H1 (cell line): ENCODE results near the gene SH2D4B. TPM values are rescaled to one million over a fixed set of nuclear protein-coding genes. Genes with fewer than 3 reads are reported as not detected.

Experiments
- CTCF ChIA-PET: fragments of 300-600 bp; sonication (Branson Sonifier 250); formaldehyde crosslinking; loops from one replicate; lab custom pipeline; 2021; ENCODE audit not compliant: partially characterized antibody; lab: Charles Lee
- POLR2A ChIA-PET: fragments of 300-600 bp; sonication (Branson Sonifier 250); formaldehyde crosslinking; loops from one replicate; lab custom pipeline; 2021; ENCODE audit warnings: inconsistent platforms; ENCODE audit not compliant: partially characterized antibody; lab: Charles Lee
- DNase-seq, 2 experiments: peaks; one replicate each; pipeline versions ENCODE4 v3.0.0 to v3.0.0-alpha.2; 2010 to 2022; ENCODE audit warnings: low spot score in 2 of 2, low read depth in 1 of 2, mixed read lengths in 1 of 2
- FAIRE-seq: peaks from 2 replicates; lab custom pipeline; 2011; peaks lifted over from hg19 to GRCh38; lab: Jason Lieb, UNC
- H2AFZ ChIP-seq: 2 replicates; pipeline ENCODE4 v1.8.1; 2012; ENCODE audit warnings: low read length, inconsistent platforms
- H2AK5ac ChIP-seq: 2 replicates; pipeline ENCODE4 v1.6.1; 2013; ENCODE audit warnings: low read depth, low read length
- H2BK120ac ChIP-seq: replicated peaks from 2 replicates; pipeline ENCODE3; 2013; ENCODE audit warnings: low read depth, low read length, inconsistent platforms
- H2BK12ac ChIP-seq: 2 replicates; pipeline ENCODE4 v1.6.1; 2013; ENCODE audit warnings: low read depth, low read length
- H2BK15ac ChIP-seq: 2 replicates; pipeline ENCODE4 v1.6.1; 2013; ENCODE audit warnings: low read length
- H2BK20ac ChIP-seq: 2 replicates; pipeline ENCODE4 v1.6.1; 2013; ENCODE audit warnings: low read length
- H2BK5ac ChIP-seq: 2 replicates; pipeline ENCODE4 v1.6.1; 2013; ENCODE audit warnings: low read depth, low read length
- H3K14ac ChIP-seq: 2 replicates; pipeline ENCODE4 v1.6.1; 2013; ENCODE audit warnings: inconsistent platforms; ENCODE audit not compliant: insufficient read length
- H3K18ac ChIP-seq: 2 replicates; pipeline ENCODE4 v1.6.1; 2013; ENCODE audit warnings: low read length; ENCODE audit errors: extremely low read depth
- H3K23ac ChIP-seq: 2 replicates; pipeline ENCODE4 v1.6.1; 2013; ENCODE audit warnings: inconsistent platforms; ENCODE audit not compliant: insufficient read length
- H3K23me2 ChIP-seq: 2 replicates; pipeline ENCODE4 v1.6.1; 2013; ENCODE audit warnings: low read depth, low read length
- H3K27ac ChIP-seq: 2 replicates; pipeline ENCODE4 v1.6.1; 2011; ENCODE audit warnings: low read depth, low read length, inconsistent platforms
- H3K27me3 ChIP-seq, 4 experiments: replicated peaks in 1 of 4; 1 replicate in 1 of 4; 2 replicates in 3 of 4; pipeline versions ENCODE4 v1.6.1 to v1.8.1; 2011 to 2013; ENCODE audit warnings: low read length in 3 of 4, mild to moderate bottlenecking in 3 of 4, inconsistent platforms in 2 of 4, mixed read lengths in 2 of 4, moderate library complexity in 1 of 4; ENCODE audit not compliant: control insufficient read depth in 3 of 4, insufficient read depth in 3 of 4; ENCODE audit errors: extremely low read depth in 1 of 4
- H3K36me3 ChIP-seq, 4 experiments: 2 replicates each; pipeline versions ENCODE4 v1.6.1 to v1.8.1; 2011 to 2013; ENCODE audit warnings: mild to moderate bottlenecking in 4 of 4, low read length in 3 of 4, moderate library complexity in 2 of 4, control low read depth in 1 of 4, inconsistent platforms in 1 of 4; ENCODE audit not compliant: insufficient read depth in 4 of 4, control insufficient read depth in 2 of 4
- H3K4ac ChIP-seq: replicated peaks from 2 replicates; pipeline ENCODE3; 2013; ENCODE audit warnings: low read length, low read depth, mixed read lengths, inconsistent platforms; ENCODE audit not compliant: insufficient read length
- H3K4me1 ChIP-seq, 4 experiments: replicated peaks in 1 of 4; 1 replicate in 1 of 4; 2 replicates in 3 of 4; pipeline versions ENCODE4 v1.6.1 to v1.8.1; 2011 to 2013; ENCODE audit warnings: low read length in 3 of 4, inconsistent platforms in 2 of 4, mixed read lengths in 1 of 4; ENCODE audit not compliant: insufficient read depth in 4 of 4, control insufficient read depth in 3 of 4
- H3K4me2 ChIP-seq, 2 experiments: 2 replicates each; pipeline versions ENCODE4 v1.6.1 to v1.8.1; 2011 to 2013; ENCODE audit warnings: low read depth in 2 of 2, low read length in 2 of 2, control low read depth in 1 of 2, inconsistent platforms in 1 of 2, mild to moderate bottlenecking in 1 of 2; ENCODE audit not compliant: insufficient read depth in 1 of 2
- H3K4me3 ChIP-seq, 4 experiments: fragments of 200-600, 300-600 bp in 1 of 4; sonication (generic), shearing (Covaris generic), sonication (Bioruptor Twin) in 1 of 4; 2 replicates each; pipeline versions ENCODE4 v1.5.1 to v1.8.1; 2011 to 2016; ENCODE audit warnings: low read length in 4 of 4, low read depth in 3 of 4, control low read depth in 2 of 4, inconsistent platforms in 2 of 4, mild to moderate bottlenecking in 2 of 4, mixed read lengths in 1 of 4, moderate library complexity in 1 of 4; ENCODE audit not compliant: insufficient read depth in 2 of 4; ENCODE audit errors: extremely low read depth in 1 of 4
- H3K56ac ChIP-seq: replicated peaks from 2 replicates; pipeline ENCODE3; 2013; ENCODE audit warnings: low read depth, mild to moderate bottlenecking, mixed read lengths, low read length, inconsistent platforms; ENCODE audit not compliant: insufficient read length
- H3K79me1 ChIP-seq: 2 replicates; pipeline ENCODE4 v1.6.1; 2013; ENCODE audit warnings: low read depth, low read length, control low read depth
- H3K79me2 ChIP-seq, 2 experiments: 2 replicates each; pipeline versions ENCODE4 v1.6.1 to v1.8.1; 2012 to 2013; ENCODE audit warnings: low read length in 2 of 2, mild to moderate bottlenecking in 2 of 2, inconsistent platforms in 1 of 2; ENCODE audit not compliant: insufficient read depth in 2 of 2, control insufficient read depth in 1 of 2
- H3K9ac ChIP-seq, 4 experiments: replicated peaks in 1 of 4; 1 replicate in 1 of 4; 2 replicates in 3 of 4; pipeline versions ENCODE4 v1.6.1 to v1.8.1; 2011 to 2013; ENCODE audit warnings: low read depth in 3 of 4, low read length in 3 of 4, control low read depth in 2 of 4, mild to moderate bottlenecking in 2 of 4, moderate library complexity in 2 of 4, inconsistent platforms in 1 of 4; ENCODE audit errors: extremely low read depth in 1 of 4
- H3K9me3 ChIP-seq, 2 experiments: 2 replicates each; pipeline versions ENCODE4 v1.6.1 to v1.8.1; 2012 to 2013; ENCODE audit warnings: mild to moderate bottlenecking in 2 of 2, moderate library complexity in 2 of 2, control low read depth in 1 of 2, inconsistent platforms in 1 of 2, low read depth in 1 of 2, low read length in 1 of 2, mixed read lengths in 1 of 2; ENCODE audit not compliant: insufficient read depth in 2 of 2
- H4K20me1 ChIP-seq, 2 experiments: replicated peaks in 1 of 2; 2 replicates each; pipeline versions ENCODE3 to v1.8.1; 2011 to 2013; ENCODE audit warnings: inconsistent platforms in 2 of 2, low read length in 2 of 2, mild to moderate bottlenecking in 1 of 2; ENCODE audit not compliant: insufficient read depth in 2 of 2, control insufficient read depth in 1 of 2
- H4K5ac ChIP-seq: 2 replicates; pipeline ENCODE4 v1.6.1; 2013; ENCODE audit warnings: low read length, low read depth, mixed read lengths, inconsistent platforms; ENCODE audit not compliant: insufficient read length
- H4K8ac ChIP-seq: 2 replicates; pipeline ENCODE4 v1.8.0; 2013; ENCODE audit warnings: mild to moderate bottlenecking, moderate library complexity, low read length, inconsistent platforms; ENCODE audit not compliant: insufficient read depth; ENCODE audit errors: extremely low read depth
- H4K91ac ChIP-seq: replicated peaks from 2 replicates; pipeline ENCODE3; 2013; ENCODE audit warnings: low read length, mixed read lengths, inconsistent platforms; ENCODE audit not compliant: insufficient read length
- ATF2 ChIP-seq: IDR thresholded peaks from 2 replicates; pipeline ENCODE4 v1.6.1; 2012; ENCODE audit warnings: low read length, inconsistent platforms
- BCL11A ChIP-seq, 2 experiments: IDR thresholded peaks; one replicate each; pipeline ENCODE4 v1.6.1; 2011; ENCODE audit warnings: low read depth in 2 of 2, low read length in 2 of 2, mild to moderate bottlenecking in 2 of 2
- CREB1 ChIP-seq: IDR thresholded peaks from 2 replicates; pipeline ENCODE4 v1.6.1; 2012; ENCODE audit warnings: inconsistent platforms
- HDAC2 ChIP-seq, 2 experiments: fragments of 300-600 bp in 1 of 2; sonication (generic) in 1 of 2; IDR thresholded peaks; 2 replicates each; pipeline ENCODE4 v1.6.1; 2011 to 2012; ENCODE audit warnings: low read depth in 2 of 2, low read length in 2 of 2, mild to moderate bottlenecking in 2 of 2, moderate library complexity in 2 of 2, borderline replicate concordance in 1 of 2, inconsistent platforms in 1 of 2
- JUND ChIP-seq: IDR thresholded peaks from 2 replicates; pipeline ENCODE4 v1.6.1; 2011; ENCODE audit warnings: mild to moderate bottlenecking, improper control_type of control experiment, low read length
- PHF8 ChIP-seq: fragments of 200-600 bp; sonication (generic); conservative IDR thresholded peaks from 2 replicates; pipeline ENCODE4 v1.7.1; 2012; ENCODE audit warnings: low read depth, mild to moderate bottlenecking, inconsistent platforms, low read length, moderate library complexity
- POLR2A ChIP-seq, 2 experiments: IDR thresholded peaks; 1 replicate in 1 of 2; 2 replicates in 1 of 2; pipeline ENCODE4 v1.6.1; 2011; ENCODE audit warnings: low read depth in 2 of 2, low read length in 2 of 2, mild to moderate bottlenecking in 2 of 2; ENCODE audit errors: control extremely low read depth in 1 of 2
- RAD21 ChIP-seq, 2 experiments: IDR thresholded peaks in 1 of 2; conservative IDR thresholded peaks in 1 of 2; 2 replicates each; pipeline ENCODE4 v1.6.1; 2011; ENCODE audit warnings: low read depth in 2 of 2, low read length in 2 of 2, improper control_type of control experiment in 1 of 2, inconsistent platforms in 1 of 2, mild to moderate bottlenecking in 1 of 2, moderate library complexity in 1 of 2
- RBBP5 ChIP-seq: IDR thresholded peaks from 2 replicates; pipeline ENCODE4 v1.7.1; 2012; ENCODE audit warnings: low read depth, mild to moderate bottlenecking, inconsistent platforms, low read length, moderate library complexity, borderline replicate concordance
- RXRA ChIP-seq: IDR thresholded peaks from 2 replicates; pipeline ENCODE4 v1.6.1; 2011; ENCODE audit warnings: low read depth, mild to moderate bottlenecking, low read length, moderate library complexity; ENCODE audit not compliant: insufficient read depth
- WGBS, 2 experiments: shearing (Covaris generic) in 1 of 2; methylation state at CpG; one replicate each; pipeline versions ENCODE4 v1.1.6 to v1.1.7; 2013 to 2015; ENCODE audit warnings: low lambda C conversion rate in 2 of 2, mixed read lengths in 2 of 2, inconsistent platforms in 1 of 2, low coverage in 1 of 2, missing lambda C conversion rate in 1 of 2; ENCODE audit not compliant: insufficient replicate concordance in 2 of 2, insufficient coverage in 1 of 2, insufficient read length in 1 of 2; ENCODE audit errors: extremely low coverage in 1 of 2, missing lambda C conversion rate in 1 of 2; 5-methylcytosine and 5-hydroxymethylcytosine counted together
- polyA plus RNA-seq, 7 experiments: library from polyadenylated mRNA; depleted of rRNA in 3 of 7; stranded (reverse) in 5 of 7; unstranded in 2 of 7; fragments of >200 nt in 5 of 7; fragments of 200-250 nt in 2 of 7; gene quantifications; 1 replicate in 5 of 7; 2 replicates in 1 of 7; 4 replicates in 1 of 7; pipeline versions ENCODE4 v1.2.1 to v1.2.3, GENCODE V29; 2011 to 2013; ENCODE audit warnings: missing spikeins in 2 of 7, mixed read lengths in 2 of 7
- total RNA-seq: library from RNA; stranded (reverse); fragmentation: NEBNext Ultra II Directional; extraction: Animal tissue kit (Norgen Biotek cat#: 25700); gene quantifications from 2 replicates; pipeline ENCODE4 v1.2.1, GENCODE V29; 2021

SH2D4B gene
- total and polyA plus RNA-seq, 2 of the 8 experiments (the other 6 are each of a cell fraction or from before 2014, with no cell fraction given) = 0.06 to 0.13 TPM

GRCh38 chr10:80504158-80504811 lies 33.4 kb upstream of the SH2D4B start:
- H3K4me2 ChIP-seq = peak overlapping the region; percentile 35 to 39; a peak in 3 of 4 replicates
- H3K4me3 ChIP-seq = no peak overlapping the region
- TF ChIP-seq PHF8 = no peak
- TF ChIP-seq RAD21 (IDR thresholded peaks at IDR 0.05 in 1 of 2, conservative IDR thresholded peaks at IDR 0.05 in 1 of 2; ENCODE audit: low read depth in 2 of 2, low read length in 2 of 2) = no peak
- no peak for TF ChIP-seq CREB1
- no peak for TF ChIP-seq HDAC2 (IDR thresholded peaks at IDR 0.05; ENCODE audit: borderline replicate concordance in 1 of 2, low read depth in 2 of 2, low read length in 2 of 2)
- TF ChIP-seq ATF2 = no peak
- no peak for TF ChIP-seq RBBP5
- no peak for TF ChIP-seq RXRA
- no peak for TF ChIP-seq JUND
- no peak for TF ChIP-seq BCL11A (IDR thresholded peaks at IDR 0.05; ENCODE audit: low read depth in 2 of 2, low read length in 2 of 2)
- TF ChIP-seq POLR2A (IDR thresholded peaks at IDR 0.05; ENCODE audit: control extremely low read depth in 1 of 2, low read depth in 2 of 2, low read length in 2 of 2) = no peak

More at GRCh38 chr10:80504158-80504811, 33.4 kb upstream of the SH2D4B start:
- H2BK5ac ChIP-seq = no peak overlapping the region
- DNase-seq (no peak), FAIRE-seq (no peak)
- no peak overlapping the region for H3K4ac ChIP-seq
- peaks cover 5 to 32% (median 15%) of the 10 kb centered on the region in 4 experiments for H3K4me1 ChIP-seq
- H3K36me3 ChIP-seq = peaks cover 0 to 3% (median under 1%) of the 10 kb centered on the region in 4 experiments; a peak in 2 of 8 replicates
- no peak overlapping the region for H3K23ac ChIP-seq
- peaks cover 23 to 24% of the 10 kb centered on the region in 2 experiments for H4K20me1 ChIP-seq
- peaks cover 22% of the 10 kb centered on the region for H3K79me1 ChIP-seq
- no peaks in the 10 kb centered on the region for H3K27me3 ChIP-seq
- H3K14ac ChIP-seq = no peak overlapping the region
- H3K27ac ChIP-seq = 0 out of 2 replicates have a peak overlapping the region, but pooled peaks have one; percentile 7
- no peak overlapping the region for H4K5ac ChIP-seq
- no peak overlapping the region for H2BK20ac ChIP-seq
- H3K18ac ChIP-seq = no peak overlapping the region; the same call in 1 of the 2 replicates
- H3K9me3 ChIP-seq = no peaks in the 10 kb centered on the region
- H3K79me2 ChIP-seq = peaks cover 0 to 40% of the 10 kb centered on the region in 2 experiments; a peak in 2 of 4 replicates
- ChIA-PET CTCF (interaction anchor here (0.7 to 21.9 kb wide), 32 partner anchors 7 to 274 kb away, joined by 3 to 1263 read pairs (median 6); partner anchors contain the start of gene TSPAN14), POLR2A (interaction anchor here (0.7 to 2.8 kb wide), 3 partner anchors 39 to 51 kb away, joined by 3 to 10 read pairs (median 3); partner anchors contain the start of gene TSPAN14)
- H2AFZ ChIP-seq = no peak overlapping the region
- no peak overlapping the region for H3K9ac ChIP-seq
- 83% methylated on average over 7 of the region's 7 CpGs; no CpG with 5 or more reads in 1 of the 2 experiments for WGBS, 2 experiments
- no peak overlapping the region for H2BK15ac ChIP-seq
- H2BK12ac ChIP-seq = peak overlapping the region; percentile 50; the same call in 1 of the 2 replicates
- no peaks in the 10 kb centered on the region; the same call in 1 of the 2 replicates for H3K23me2 ChIP-seq
- no peak overlapping the region for H3K56ac ChIP-seq
- H2AK5ac ChIP-seq = no peak overlapping the region; the same call in 1 of the 2 replicates
- H2BK120ac ChIP-seq = no peak overlapping the region
- no peak overlapping the region for H4K8ac ChIP-seq
- no peak overlapping the region for H4K91ac ChIP-seq
